SH-SY5Y (cell line): ENCODE results near the gene SEPTIN8.

Experiments
- GATA2 ChIP-seq: IDR thresholded peaks from 2 replicates; pipeline ENCODE4 v1.6.1; 2011; ENCODE audit warnings: mild to moderate bottlenecking, low read depth, low read length
- GATA3 ChIP-seq: IDR thresholded peaks from 2 replicates; pipeline ENCODE4 v1.6.1; 2011; ENCODE audit warnings: low read depth, mild to moderate bottlenecking, low read length, moderate library complexity

DNA sequence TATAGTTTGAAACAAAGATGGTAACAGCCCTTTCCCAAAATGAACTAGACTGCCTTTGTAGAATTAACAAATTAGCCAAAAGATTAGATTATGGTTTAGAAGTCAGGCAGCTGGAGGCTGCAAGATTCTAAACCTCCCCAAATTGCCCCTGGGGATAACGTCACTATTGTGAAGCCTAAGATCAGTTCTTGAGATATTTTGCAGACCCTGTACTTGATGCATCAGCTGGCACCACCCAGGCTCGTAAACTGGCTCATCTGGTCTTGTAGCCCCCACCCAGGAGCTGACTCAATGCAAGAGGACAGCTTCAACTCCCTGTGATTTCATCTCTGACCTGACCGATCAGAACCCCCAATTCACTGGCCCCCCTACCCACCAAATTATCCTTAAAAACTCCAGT is 31.8 kb upstream of the SEPTIN8 start:
- TF ChIP-seq GATA2 (no peak), GATA3 (no peak)
